Ectodermal cell (in vitro differentiated cells): ENCODE data around the gene COG6.

Source experiments
- H3K27ac ChIP-seq: 2 replicates; pipeline ENCODE4 v1.7.0; 2013; ENCODE audit warnings: mild to moderate bottlenecking, low read depth, low read length; ENCODE audit not compliant: insufficient read depth, poor library complexity, severe bottlenecking
- H3K27me3 ChIP-seq: 2 replicates; pipeline ENCODE4 v1.7.0; 2013; ENCODE audit warnings: mild to moderate bottlenecking, low read length; ENCODE audit not compliant: insufficient read depth, control insufficient read depth, poor library complexity, severe bottlenecking
- H3K36me3 ChIP-seq: one replicate; pipeline ENCODE4 v1.7.0; 2013; ENCODE audit warnings: low read length; ENCODE audit not compliant: control insufficient read depth, insufficient read depth
- H3K4me1 ChIP-seq: one replicate; pipeline ENCODE4 v1.7.0; 2013; ENCODE audit warnings: low read length; ENCODE audit not compliant: control insufficient read depth, insufficient read depth
- H3K4me3 ChIP-seq: 2 replicates; pipeline ENCODE4 v1.7.0; 2013; ENCODE audit warnings: low read depth, low read length, control low read depth; ENCODE audit not compliant: insufficient read depth
- H3K9me3 ChIP-seq: 2 replicates; pipeline ENCODE4 v1.7.0; 2013; ENCODE audit warnings: mild to moderate bottlenecking, low read length, moderate library complexity; ENCODE audit not compliant: control insufficient read depth
- WGBS, 2 experiments: methylation state at CpG; one replicate each; pipeline ENCODE4 v1.1.7; 2013; ENCODE audit warnings: missing lambda C conversion rate in 2 of 2; 5-methylcytosine and 5-hydroxymethylcytosine counted together

COG6 gene

GRCh38 chr13:39766464-39767158 is 111.1 kb downstream of the COG6 start:
- no peak overlapping the region for H3K4me3 ChIP-seq
- H3K36me3 ChIP-seq: no peaks in the 10 kb centered on the region
- no peak overlapping the region for H3K27ac ChIP-seq
- no peaks in the 10 kb centered on the region for H3K4me1 ChIP-seq
- no peaks in the 10 kb centered on the region for H3K27me3 ChIP-seq
- no peaks in the 10 kb centered on the region for H3K9me3 ChIP-seq
- 87 to 100% methylated on average over 1 to 2 of the region's 2 CpGs for WGBS, 2 experiments

DNA sequence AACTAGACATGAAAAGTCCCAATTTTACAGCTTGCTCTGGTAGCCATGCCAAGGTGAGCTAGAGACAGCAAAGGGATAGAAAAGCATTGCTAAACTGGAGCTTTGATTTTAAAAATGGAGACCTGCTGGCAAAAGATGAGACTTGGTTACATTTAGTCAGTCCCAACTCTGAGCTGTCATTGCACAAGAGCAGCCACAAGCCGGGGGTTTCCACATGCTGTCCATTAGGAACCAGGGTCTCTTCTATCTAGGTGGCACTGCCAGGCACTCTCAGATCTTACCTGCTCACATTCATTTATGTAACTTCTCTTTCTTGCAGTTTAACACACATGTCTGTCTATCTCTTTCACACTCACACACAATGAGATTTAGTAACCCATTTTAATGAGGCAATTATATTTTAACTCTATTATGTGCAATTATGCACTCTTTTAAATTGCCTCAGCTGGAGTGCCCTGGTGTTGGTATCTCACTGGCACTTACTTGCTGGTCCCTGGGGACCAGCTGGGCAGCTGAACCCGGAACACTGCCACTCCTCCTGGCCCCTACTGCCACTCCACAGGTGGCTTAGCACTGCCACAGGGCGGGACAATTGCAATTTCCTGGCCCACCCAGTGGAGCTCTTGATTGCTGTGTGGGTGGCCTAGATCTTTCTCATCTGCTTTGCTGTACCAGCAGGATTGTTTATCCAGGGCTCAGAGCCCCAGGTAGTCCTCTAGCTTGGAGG is 112.5 kb downstream of the COG6 start:
- Histone ChIP-seq H3K4me1 (no peaks in the 10 kb centered on the region), H3K27me3 (no peaks in the 10 kb centered on the region), H3K9me3 (no peaks in the 10 kb centered on the region), H3K27ac (no peak overlapping the region), H3K36me3 (no peaks in the 10 kb centered on the region), H3K4me3 (no peak overlapping the region)
- WGBS, 2 experiments: 59 to 69% methylated on average over 3 of the region's 3 CpGs

DNA sequence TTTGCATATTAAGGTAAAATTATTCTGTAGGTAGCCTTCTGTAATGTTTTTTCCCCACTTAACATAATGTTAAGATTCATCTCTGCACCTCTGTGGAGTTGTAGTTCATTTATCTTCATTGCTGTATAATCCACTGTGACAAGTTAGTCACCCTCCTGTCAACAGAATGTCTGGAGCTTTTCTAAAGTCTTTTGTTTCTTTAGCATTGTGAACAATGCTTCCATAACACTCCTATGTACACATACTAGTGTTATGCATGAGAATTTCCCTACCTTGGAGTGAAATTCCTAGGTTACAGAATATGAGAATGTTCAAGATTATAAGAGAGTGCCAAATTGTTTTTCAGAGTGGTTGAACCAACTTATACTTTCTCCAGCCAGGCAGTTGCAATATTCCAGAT is 113.5 kb downstream of the COG6 start:
- Histone ChIP-seq H3K36me3 (no peaks in the 10 kb centered on the region), H3K27me3 (no peaks in the 10 kb centered on the region), H3K27ac (no peak overlapping the region), H3K9me3 (no peaks in the 10 kb centered on the region), H3K4me3 (no peak overlapping the region), H3K4me1 (no peaks in the 10 kb centered on the region)

GRCh38 chr13:39770221-39771090 is 115.0 kb downstream of the COG6 start:
- WGBS, 2 experiments: 86 to 88% methylated on average over 9 of the region's 9 CpGs
- Histone ChIP-seq H3K9me3 (no peaks in the 10 kb centered on the region), H3K4me1 (no peaks in the 10 kb centered on the region), H3K36me3 (no peaks in the 10 kb centered on the region), H3K27me3 (no peaks in the 10 kb centered on the region), H3K27ac (no peak overlapping the region), H3K4me3 (no peak overlapping the region)

DNA sequence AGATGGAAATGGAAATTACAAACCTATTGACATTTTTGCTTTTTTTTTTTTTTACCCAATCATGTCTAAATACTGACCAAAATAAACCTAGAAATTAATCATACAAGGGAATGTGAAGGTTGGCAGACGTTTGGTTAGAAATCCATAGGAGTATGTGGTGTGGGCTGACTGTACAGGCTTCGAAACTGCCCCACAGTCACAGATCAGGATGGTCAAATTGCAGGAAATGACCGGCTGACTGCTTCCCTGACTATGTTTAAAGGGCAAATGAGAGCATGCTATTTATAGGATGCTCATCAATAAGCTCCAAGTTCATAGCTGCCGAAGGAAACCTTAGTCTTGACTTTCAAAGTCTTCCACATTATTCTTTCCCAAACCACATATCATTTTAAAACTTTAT is 118.4 kb downstream of the COG6 start:
- no peaks in the 10 kb centered on the region for H3K9me3 ChIP-seq
- H3K4me1 ChIP-seq: peaks cover 4% of the 10 kb centered on the region
- no peaks in the 10 kb centered on the region for H3K27me3 ChIP-seq
- H3K36me3 ChIP-seq: no peaks in the 10 kb centered on the region
- no peak overlapping the region for H3K4me3 ChIP-seq
- WGBS, 2 experiments: 91 to 96% methylated on average over 4 of the region's 4 CpGs
- H3K27ac ChIP-seq: no peak overlapping the region

DNA sequence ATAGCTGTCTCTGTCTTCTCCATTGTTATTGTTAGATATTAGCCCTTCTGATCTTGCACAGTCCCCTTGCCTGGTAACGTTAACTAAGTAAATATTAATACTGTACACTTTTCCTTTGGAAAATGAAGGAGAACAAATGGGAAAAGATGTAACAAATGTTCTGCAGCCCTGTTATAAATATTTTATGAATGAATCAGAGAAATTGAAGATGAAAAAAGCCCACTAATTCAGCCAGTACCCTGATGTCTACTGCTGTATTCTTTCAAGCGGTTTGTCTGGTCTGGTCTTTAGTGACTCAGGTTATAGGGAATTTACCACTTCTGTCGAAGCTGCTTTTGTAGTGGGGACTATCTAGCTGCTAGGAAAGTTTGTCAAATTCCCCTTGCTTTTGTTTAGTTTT is 121.0 kb downstream of the COG6 start:
- no peaks in the 10 kb centered on the region for H3K9me3 ChIP-seq
- no peak overlapping the region for H3K27ac ChIP-seq
- H3K4me1 ChIP-seq: peaks cover 4% of the 10 kb centered on the region
- H3K4me3 ChIP-seq: no peak overlapping the region
- H3K27me3 ChIP-seq: no peaks in the 10 kb centered on the region
- 89 to 91% methylated on average over 2 to 3 of the region's 3 CpGs for whole genome bisulfite sequencing, 2 experiments
- H3K36me3 ChIP-seq: no peaks in the 10 kb centered on the region

DNA sequence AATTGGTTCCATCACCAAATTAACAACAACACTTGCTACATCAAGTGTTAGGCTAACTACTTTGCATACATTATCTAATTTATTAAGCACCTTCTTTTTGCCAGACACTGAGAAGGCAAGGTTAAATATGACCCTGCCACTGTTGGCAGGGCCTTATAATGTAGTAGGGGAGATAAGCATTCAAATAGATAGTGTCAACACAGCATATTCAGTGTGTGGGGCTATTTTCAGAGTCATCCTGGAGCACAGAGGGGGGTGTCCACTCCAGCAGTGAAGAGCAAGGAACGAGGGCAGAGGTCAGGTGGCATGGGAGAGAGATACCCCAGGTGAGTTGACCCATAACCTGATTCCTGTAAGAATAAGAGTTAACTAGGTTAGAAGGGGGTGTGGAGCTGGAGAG is 121.6 kb downstream of the COG6 start:
- Histone ChIP-seq H3K27ac (no peak overlapping the region), H3K4me1 (peaks cover 4% of the 10 kb centered on the region), H3K36me3 (no peaks in the 10 kb centered on the region), H3K9me3 (no peaks in the 10 kb centered on the region), H3K4me3 (no peak overlapping the region), H3K27me3 (no peaks in the 10 kb centered on the region)
- WGBS, 2 experiments: 78 to 83% methylated on average over 1 of the region's 1 CpG

DNA sequence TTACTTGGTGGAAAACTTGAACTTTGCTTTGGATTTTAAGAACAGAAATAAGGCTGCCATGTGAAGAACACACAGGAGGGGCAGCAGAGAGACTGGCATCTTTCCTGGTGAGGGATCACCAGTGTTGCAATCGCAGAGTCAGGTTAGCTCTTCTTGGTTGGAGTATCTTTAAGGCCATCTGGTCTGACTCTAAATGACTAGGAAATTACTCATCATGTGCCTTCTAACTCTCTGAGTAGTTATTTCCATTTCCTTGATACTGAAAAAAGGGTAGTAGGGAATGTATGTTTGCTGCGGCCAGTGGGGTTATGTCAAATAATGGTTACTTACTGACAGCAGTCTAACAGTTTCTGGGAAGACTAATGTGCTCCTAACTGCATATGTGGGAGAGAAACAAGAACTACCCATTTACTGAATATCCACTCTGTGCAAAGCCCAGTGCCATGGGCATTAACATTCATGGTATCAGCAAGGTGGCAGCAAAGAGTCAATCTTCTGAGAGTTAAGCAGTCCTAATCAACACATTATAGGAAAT is 122.1 kb downstream of the COG6 start:
- no peak overlapping the region for H3K4me3 ChIP-seq
- H3K27ac ChIP-seq: no peak overlapping the region
- peaks cover 4% of the 10 kb centered on the region for H3K4me1 ChIP-seq
- no peaks in the 10 kb centered on the region for H3K27me3 ChIP-seq
- WGBS, 2 experiments: 87 to 96% methylated on average over 2 of the region's 2 CpGs
- no peaks in the 10 kb centered on the region for H3K9me3 ChIP-seq
- no peaks in the 10 kb centered on the region for H3K36me3 ChIP-seq

DNA sequence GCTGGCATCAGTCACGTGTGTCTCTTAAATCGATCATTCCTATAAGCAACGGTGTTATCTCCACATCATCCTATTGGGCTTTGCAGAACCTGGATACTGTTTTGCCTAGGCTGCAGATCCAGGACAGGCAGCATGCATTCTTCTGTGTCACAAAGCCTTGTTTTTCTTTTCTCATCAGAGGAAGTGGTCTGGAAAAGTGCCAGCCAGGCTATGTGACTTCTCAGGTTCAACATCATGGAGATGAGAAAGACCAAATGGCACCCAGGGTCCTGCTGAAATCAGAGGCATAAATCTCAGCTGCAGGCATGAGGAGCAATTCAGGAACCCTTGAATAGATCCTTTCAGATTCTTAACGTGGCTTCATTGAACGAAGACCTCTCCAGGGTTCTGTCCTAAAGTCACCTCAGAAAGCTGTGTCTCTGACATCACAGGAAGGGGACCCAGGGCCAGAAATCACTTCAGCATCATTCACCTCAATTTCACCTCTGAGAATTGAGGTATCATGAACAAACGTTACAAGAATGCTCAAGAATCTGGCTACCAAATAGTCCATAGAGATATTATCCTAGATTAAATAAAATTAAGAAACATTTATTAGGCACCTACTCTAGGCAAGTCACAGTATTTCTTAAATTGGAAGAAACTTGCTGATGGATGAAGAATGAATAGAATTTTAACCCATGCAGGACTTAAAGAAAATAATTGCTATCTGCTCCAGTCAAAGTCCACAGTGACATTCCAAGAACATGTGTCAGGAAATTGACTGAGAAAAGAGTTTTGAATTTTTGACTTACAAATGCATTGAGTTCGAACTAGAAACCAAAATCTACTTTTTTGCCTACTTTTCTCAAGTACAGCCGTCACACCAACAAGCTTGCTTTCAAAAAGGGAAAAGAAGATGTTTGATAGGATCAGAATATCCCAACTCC is 124.1 kb downstream of the COG6 start:
- H3K27me3 ChIP-seq: no peaks in the 10 kb centered on the region
- no peaks in the 10 kb centered on the region for H3K36me3 ChIP-seq
- no peaks in the 10 kb centered on the region for H3K9me3 ChIP-seq
- WGBS, 2 experiments: 93% methylated on average over 6 to 7 of the region's 8 CpGs
- peaks cover 4% of the 10 kb centered on the region for H3K4me1 ChIP-seq
- H3K4me3 ChIP-seq: no peak overlapping the region
- no peak overlapping the region for H3K27ac ChIP-seq
